DOHH2 (cell line): ENCODE data around the gene CCDC32.

Experiments
- CTCF ChIP-seq: fragments of 200-600 bp; sonication (generic); IDR thresholded peaks from one replicate; pipeline ENCODE4 v1.5.1; 2014; ENCODE audit warnings: antibody characterized with exemption, mild to moderate bottlenecking, low read depth, low read length; ENCODE audit not compliant: poor library complexity, severe bottlenecking
- EZH2phosphoT487 ChIP-seq: fragments of 200-600 bp; sonication (generic); IDR thresholded peaks from 2 replicates; pipeline ENCODE4 v1.6.1; 2017; ENCODE audit warnings: borderline replicate concordance, mild to moderate bottlenecking, antibody characterized with exemption, low read length, moderate library complexity, mixed read lengths

- TF ChIP-seq EZH2phosphoT487, result no peak
- no peak for TF ChIP-seq CTCF
Observed at GRCh38 chr15:40555876-40556275, 9.0 kb downstream of the CCDC32 start.
